Measurements from ENCODE around the gene RAB40B. TPM values are rescaled to one million over a fixed set of nuclear protein-coding genes. Genes with fewer than 3 reads are reported as not detected.

The RAB40B gene
- total RNA-seq, 6 experiments from 2014 or later: 3.7 to 12.5 (median 9.3) TPM

DNA sequence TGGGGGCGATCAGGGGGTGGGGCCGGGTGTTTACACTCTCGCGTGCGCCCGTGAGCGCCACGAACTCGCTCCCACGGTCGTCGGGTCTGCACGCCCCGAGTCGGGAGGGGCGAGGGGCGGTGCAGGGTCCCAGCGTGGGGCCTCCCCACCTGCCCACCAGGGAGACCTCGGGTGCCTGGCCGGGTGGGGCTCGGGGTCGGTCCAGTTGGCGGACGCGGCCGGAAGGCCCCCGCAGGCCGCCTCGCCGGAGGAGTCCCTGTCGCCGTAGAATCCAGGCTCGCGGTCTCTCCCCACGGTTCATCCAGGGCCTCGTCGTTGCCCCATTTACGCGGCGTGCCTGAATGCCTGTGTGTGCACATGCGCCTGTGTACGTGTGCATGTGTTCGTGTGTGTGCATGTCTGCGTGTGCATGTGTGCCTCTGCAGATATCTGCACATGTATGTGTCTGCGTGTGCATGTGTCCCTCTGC, 510 bp upstream of the RAB40B start:
- peaks cover 0 to 7% (median 0%) of the 10 kb centered on the region in 4 donors for H3K4me1 ChIP-seq
- ATAC-seq (peak in 1 of 4 donors; percentile 1), DNase-seq (no peak)
- peak overlapping the region; percentile 54 to 80 (median 69) for H3K4me3 ChIP-seq
- peak overlapping the region in 2 of 3 donors; percentile 30 to 59 for H3K27ac ChIP-seq
- H3K27me3 ChIP-seq: no peaks in the 10 kb centered on the region
- intact Hi-C loops (cut with DNase I): no loop called here
- H3K36me3 ChIP-seq: no peaks in the 10 kb centered on the region
- no peaks in the 10 kb centered on the region for H3K9me3 ChIP-seq
- 0% methylated on average over 9 of the region's 45 CpGs for WGBS (ENCODE audit: insufficient coverage, low coverage, low lambda C conversion rate, missing lambda C conversion rate)
- TF ChIP-seq CTCF (IDR thresholded peaks at IDR 0.05): no peak
- no peak for TF ChIP-seq POLR2A (IDR thresholded peaks at IDR 0.05)

GRCh38 chr17:82697808-82698064, 762 bp downstream of the RAB40B start:
- Histone ChIP-seq H3K27ac (no peak overlapping the region), H3K9me3 (no peaks in the 10 kb centered on the region), H3K4me3 (peak overlapping the region; percentile 67 to 80 (median 71)), H3K36me3 (no peaks in the 10 kb centered on the region), H3K4me1 (peaks cover 0 to 5% (median 0%) of the 10 kb centered on the region in 4 donors), H3K27me3 (no peaks in the 10 kb centered on the region)
- no peak for DNase-seq
- WGBS (ENCODE audit: insufficient coverage, low coverage, low lambda C conversion rate, missing lambda C conversion rate): no CpG with 5 or more reads among the region's 32 CpGs
- ATAC-seq: no peak
- intact Hi-C loops (cut with DNase I): no loop called here
- TF ChIP-seq POLR2A (IDR thresholded peaks at IDR 0.05): no peak
- TF ChIP-seq CTCF (IDR thresholded peaks at IDR 0.05): no peak

DNA sequence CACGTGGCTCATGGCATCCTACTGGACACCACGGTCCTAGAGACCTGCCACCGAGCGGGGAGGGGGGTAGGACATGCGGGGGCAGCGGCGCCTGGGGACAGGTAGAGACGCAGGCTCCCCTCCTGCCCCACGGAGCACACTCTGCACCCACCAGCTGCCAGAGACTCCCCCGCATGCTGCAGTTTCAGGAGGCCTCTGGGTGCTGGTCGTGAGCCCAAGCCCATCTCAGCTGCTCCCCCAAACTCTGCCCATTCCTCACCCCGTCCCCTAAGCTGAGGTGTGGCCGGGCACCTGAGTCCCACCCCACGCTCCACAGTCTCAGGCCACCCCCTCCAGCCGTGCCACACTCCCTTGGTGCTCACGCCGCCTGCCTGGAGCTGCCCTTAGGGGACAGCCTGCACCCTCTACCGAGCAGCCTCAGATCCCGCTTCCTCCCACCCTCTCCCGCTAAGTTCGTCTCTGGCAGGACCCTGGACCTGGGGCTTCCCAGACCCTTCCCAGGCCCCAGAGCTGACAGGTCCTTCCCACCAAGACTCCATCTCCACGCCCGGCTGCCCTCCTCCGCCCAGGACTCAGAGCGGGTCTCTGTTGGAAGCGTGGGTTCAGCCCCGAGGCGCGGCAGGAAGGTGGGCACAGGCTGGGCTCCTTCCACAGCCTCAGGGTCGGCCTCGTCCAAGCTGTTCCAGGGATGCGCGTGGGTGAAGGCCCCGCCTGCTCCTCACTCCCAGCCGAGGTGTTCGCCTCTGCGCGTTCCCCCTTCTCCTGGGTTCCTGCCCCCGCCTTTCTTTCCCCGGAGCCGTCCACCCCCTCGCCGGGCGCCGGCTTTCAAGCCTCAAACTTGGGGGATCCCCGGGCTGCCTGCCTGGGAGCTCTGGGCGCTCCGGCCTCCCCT, 1.3 kb downstream of the RAB40B start:
- no peaks in the 10 kb centered on the region for H3K36me3 ChIP-seq
- intact Hi-C loops (cut with DNase I): no loop called here
- H3K27ac ChIP-seq: no peak overlapping the region
- ATAC-seq: no peak
- no peaks in the 10 kb centered on the region for H3K9me3 ChIP-seq
- TF ChIP-seq POLR2A (IDR thresholded peaks at IDR 0.05): no peak
- TF ChIP-seq CTCF (IDR thresholded peaks at IDR 0.05): no peak
- H3K27me3 ChIP-seq: no peaks in the 10 kb centered on the region
- peak overlapping the region; percentile 67 to 80 (median 71) for H3K4me3 ChIP-seq
- DNase-seq: no peak
- H3K4me1 ChIP-seq: peaks cover 0 to 5% (median 0%) of the 10 kb centered on the region in 4 donors
- 77% methylated on average over 10 of the region's 48 CpGs for WGBS (ENCODE audit: insufficient coverage, low coverage, low lambda C conversion rate, missing lambda C conversion rate)

DNA sequence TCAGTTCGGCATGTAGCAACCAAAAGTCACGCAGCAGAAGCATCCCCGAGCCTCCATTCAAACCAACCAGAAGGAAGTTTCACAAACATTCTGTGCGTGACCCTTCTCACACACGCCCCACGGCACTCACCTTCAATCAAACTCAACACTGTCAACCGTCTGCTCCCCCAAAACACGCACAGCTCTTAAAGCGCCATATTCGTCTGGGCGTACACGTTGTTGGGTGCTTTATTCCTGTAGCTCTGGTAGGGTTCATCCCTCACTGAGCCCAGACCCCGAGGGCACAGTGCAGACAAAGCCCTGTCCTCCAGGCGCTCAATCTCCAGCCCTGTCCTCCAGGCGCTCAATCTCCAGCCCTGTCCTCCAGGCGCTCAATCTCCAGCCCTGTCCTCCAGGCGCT, 2.2 kb downstream of the RAB40B start:
- no peaks in the 10 kb centered on the region for H3K36me3 ChIP-seq
- 95% methylated on average over 11 of the region's 17 CpGs for WGBS (ENCODE audit: insufficient coverage, low coverage, low lambda C conversion rate, missing lambda C conversion rate)
- H3K27me3 ChIP-seq: no peaks in the 10 kb centered on the region
- no peak overlapping the region for H3K27ac ChIP-seq
- no peaks in the 10 kb centered on the region for H3K9me3 ChIP-seq
- H3K4me3 ChIP-seq: no peak overlapping the region
- ATAC-seq (no peak), DNase-seq (no peak)
- TF ChIP-seq CTCF (IDR thresholded peaks at IDR 0.05): no peak
- no peak for TF ChIP-seq POLR2A (IDR thresholded peaks at IDR 0.05)
- H3K4me1 ChIP-seq: peaks cover 0 to 5% (median 0%) of the 10 kb centered on the region in 4 donors
- intact Hi-C loops (cut with DNase I): no loop called here

All from right lobe of liver (tissue), 6 donors.